DMS153 treated with DMSO at 0.1 percent for 48 hours (cell line): ENCODE measurements around the gene ATP2B2.

Experiments used
- DNase-seq: peaks from one replicate; lab custom pipeline; 2025; ENCODE audit not compliant: unreplicated experiment; lab: John Stamatoyannopoulos, UW

ATP2B2 gene

GRCh38 chr3:10450494-10451440 lies 54.6 kb downstream of the ATP2B2 start:
- no peak for DNase-seq

GRCh38 chr3:10449436-10449835 lies 56.0 kb downstream of the ATP2B2 start:
- DNase-seq, result no peak

DNA sequence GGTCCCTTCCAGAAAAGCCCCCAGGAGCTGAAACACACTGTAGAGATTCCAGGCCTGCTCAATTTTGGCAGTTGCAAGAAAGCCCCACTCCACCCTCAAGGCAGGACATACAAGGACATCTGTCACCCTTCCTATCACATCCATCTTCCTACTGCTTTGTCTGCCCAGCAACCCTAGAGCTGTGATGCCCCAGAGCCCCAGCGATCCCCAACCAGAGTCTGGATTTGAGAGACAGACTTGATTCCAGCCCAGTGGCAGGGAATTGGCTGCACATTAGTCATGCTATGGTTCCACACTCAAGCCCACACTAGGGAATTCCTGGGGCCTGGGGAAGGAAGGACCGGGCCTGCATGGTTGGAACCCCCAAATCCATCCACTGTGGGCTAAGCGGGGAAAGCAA lies 56.8 kb downstream of the ATP2B2 start:
- DNase-seq, result no peak

DNA sequence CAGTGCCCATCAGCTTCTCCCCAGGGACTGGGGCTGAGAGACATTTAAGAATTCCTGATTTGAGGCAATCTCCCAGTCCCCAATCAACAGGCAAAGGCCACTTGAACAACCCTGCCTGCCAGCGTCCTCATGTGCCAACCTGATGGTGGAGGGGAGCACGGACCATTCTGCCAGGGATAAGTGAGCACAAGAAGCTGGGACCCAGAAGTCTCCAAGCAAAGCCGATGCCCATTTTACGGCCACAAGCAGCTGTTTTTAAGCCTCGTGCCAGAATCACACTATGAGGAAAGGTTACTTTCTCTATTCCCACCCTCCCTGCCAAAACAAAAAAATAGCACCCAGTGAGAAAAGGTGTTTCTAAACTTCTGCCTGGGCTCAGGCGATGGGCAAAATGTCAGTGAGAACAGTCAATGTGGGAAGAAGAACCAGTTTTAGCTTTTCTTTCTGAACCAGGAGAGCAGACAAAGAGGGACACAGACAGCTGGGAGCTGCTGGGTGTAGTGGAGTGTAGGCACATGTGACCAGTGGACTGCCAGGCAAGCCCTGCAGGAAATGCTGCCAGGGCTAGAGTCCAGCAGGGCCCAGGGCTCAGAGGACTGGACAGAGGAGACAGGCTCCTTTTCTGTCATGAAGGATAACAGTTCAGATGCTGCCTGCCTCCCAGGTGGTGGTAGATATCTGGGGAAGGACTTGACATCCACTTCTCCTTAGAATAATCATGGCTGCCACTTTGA lies 57.7 kb downstream of the ATP2B2 start:
- no peak for DNase-seq

GRCh38 chr3:10447110-10447509 lies 58.3 kb downstream of the ATP2B2 start:
- DNase-seq, result no peak

DNA sequence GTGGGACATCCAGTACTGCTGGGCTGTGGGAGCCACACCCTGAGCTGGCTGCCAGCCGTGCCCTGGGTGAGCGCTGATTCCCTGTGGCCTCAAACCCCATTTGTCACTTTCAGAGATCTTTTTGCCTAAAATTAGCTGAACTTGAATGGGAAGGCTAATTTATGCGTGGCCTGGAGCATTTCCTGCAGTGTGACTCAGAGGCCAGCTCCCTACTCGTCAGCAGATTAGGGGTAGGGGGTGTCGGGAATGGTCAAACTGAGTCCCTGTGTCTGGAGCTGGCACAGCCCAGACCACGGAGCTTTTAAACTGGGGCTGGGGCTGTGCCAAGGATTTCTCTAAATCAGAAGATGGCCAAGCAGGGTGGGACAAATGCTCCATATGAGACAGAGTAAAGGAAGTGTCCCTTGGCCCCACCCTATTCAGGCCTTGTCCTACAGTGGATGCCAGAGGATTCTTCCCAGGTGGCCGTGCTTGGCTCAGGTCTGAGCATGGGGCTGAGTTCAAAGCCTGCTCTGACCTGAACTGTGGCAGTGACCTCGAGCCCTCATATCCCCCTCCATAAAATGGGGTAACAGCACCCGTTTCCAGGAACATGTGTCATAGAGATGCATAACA lies 59.7 kb downstream of the ATP2B2 start:
- DNase-seq, result no peak

GRCh38 chr3:10444511-10444910 lies 60.9 kb downstream of the ATP2B2 start:
- DNase-seq, result no peak

DNA sequence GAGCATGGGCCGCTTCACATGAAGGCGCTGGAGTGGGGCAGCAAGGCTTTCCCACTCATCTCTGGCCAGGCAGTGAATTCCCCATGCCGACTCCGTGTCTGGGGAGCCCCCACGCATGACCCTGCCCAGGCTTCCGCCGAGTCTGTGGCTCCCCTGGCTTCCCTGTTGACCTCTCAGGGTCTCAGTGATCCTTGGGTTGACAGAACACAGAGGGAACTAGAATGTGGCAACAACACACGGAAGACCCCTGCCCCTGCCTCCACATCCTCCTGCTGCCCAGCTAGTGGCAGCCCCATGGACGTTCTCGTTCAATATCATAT lies 61.3 kb downstream of the ATP2B2 start:
- no peak for DNase-seq

DNA sequence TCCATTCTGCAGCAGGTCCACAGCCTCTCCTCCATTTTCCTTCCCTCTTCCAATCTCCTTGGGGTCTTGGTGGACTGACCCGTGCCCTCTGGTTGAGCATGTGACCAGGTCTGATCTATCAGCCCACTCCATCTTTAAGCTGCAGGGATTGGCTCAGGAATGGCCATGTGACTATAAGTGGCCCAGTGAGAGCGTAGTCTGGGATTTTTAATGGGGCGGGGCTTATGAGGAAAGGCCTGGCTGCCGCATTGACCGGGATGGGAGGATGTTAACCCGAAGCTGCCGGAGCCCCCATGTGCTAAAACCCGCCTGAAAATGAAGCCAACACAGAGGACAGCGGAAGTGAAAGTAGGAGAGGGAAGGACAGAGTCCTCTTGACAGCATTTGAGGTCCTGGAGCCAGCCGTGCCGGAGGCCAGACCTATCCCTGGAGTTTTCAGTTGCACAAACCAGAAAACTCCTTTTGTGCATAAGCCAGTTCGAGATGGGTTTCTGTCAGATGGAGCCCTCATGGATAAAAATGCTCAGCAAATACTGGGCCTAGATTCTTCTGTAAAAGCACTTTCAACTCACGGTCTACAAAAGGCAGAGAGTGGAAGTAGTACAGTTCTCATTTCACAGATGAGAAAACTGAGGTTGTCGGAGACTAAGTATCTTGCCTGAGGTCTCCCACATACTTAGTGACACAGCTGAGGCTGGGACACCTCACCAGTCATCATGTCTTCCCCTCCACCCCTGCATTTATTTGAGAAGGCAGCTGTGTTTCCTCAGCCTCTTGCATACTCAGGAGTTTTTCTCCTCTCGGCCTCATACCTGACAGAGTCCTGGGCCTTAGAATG lies 61.9 kb downstream of the ATP2B2 start:
- no peak for DNase-seq

DNA sequence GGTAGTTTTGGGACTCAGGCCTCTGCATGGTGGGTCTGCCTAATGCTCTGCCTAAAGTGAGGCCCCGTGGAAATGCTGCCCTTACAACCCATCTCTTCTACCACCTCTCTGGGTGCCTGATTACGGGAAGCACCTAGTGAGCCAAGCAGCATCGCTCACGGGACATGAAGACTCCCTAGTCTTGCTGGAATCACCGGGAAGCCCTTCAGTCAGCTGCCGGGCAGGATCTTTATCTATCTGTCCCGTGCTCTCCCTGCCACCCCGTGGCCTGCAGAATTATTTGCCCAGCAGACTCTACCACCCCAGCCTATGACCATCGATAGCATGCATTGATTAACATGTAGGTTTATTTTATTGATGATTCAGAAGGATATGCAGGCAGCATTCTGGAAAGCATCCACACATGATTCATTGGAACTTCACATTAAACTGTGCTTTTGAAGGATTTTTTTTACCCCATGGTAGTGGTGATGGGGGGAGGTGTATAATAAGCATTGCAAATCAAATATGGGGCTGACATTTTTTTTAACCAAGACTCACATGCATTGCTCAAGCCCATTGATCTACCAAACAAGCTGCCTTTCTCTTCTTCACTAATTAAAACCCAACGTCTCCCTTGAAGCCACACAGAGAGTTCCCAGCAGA lies 63.1 kb downstream of the ATP2B2 start:
- no peak for DNase-seq

DNA sequence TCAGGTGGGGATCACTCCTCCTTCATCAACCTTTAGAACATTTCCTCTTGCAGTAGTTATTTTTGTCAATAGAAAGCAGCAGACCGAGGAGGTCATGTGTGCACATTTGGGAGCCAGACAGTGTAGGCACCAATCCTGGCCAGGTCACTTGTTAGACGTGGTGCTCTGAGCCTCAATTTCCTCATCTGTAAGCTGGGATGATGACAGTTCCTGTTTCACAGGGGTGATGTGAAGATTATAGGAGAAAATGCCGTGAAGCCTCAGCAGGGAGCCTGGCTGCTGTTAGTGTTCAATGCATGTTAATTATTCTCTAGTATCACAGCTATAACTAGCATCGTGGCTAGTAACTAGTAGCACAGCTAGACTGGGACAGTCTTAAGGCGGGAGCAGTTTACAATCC lies 64.7 kb downstream of the ATP2B2 start:
- DNase-seq, result no peak

- DNase-seq, result no peak
These were observed 66.3 kb downstream of the ATP2B2 start for GRCh38 chr3:10438902-10439610.

GRCh38 chr3:10437995-10438901 lies 67.1 kb downstream of the ATP2B2 start:
- DNase-seq, result no peak

- no peak for DNase-seq
These were observed 68.0 kb downstream of the ATP2B2 start for GRCh38 chr3:10437272-10437994.

DNA sequence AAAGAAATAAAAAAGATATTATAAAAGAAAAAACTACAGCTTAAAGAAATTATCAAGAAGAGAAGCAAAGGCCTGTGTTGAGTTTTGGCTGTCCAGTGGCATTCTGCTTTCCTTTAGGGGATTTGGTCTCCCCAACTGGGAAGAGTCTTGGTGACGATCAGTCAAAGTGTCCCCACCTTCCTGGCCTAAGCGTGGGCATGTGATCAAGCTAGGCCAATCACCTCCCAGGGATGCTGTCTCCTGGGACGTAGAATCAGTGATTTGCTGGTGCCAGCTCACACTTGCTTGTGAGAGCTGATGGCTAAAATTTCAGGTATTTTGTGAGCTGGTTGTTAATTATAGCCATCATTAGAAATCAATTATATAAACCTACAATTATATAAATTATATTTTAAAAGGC lies 69.5 kb downstream of the ATP2B2 start:
- no peak for DNase-seq

DNA sequence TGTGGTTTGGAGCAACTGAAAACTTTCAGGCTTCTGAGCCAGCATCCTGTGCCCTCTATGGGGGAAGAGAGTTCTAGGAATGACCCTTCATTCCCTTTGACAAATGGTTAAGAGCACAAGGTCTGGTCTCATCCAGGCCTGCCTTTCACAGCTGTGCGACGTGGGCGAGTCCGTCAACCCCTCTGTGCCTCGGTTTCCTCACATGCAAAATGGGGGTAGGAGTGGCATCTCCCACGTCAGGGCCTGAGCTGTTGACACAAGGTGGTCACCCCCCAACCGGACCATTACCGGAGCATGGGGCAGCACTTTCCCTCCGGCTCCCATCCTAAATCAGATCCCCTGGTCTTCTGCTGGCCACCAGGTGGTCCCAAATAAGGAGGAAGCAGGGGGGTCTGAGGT lies 70.4 kb downstream of the ATP2B2 start:
- DNase-seq, result no peak

DNA sequence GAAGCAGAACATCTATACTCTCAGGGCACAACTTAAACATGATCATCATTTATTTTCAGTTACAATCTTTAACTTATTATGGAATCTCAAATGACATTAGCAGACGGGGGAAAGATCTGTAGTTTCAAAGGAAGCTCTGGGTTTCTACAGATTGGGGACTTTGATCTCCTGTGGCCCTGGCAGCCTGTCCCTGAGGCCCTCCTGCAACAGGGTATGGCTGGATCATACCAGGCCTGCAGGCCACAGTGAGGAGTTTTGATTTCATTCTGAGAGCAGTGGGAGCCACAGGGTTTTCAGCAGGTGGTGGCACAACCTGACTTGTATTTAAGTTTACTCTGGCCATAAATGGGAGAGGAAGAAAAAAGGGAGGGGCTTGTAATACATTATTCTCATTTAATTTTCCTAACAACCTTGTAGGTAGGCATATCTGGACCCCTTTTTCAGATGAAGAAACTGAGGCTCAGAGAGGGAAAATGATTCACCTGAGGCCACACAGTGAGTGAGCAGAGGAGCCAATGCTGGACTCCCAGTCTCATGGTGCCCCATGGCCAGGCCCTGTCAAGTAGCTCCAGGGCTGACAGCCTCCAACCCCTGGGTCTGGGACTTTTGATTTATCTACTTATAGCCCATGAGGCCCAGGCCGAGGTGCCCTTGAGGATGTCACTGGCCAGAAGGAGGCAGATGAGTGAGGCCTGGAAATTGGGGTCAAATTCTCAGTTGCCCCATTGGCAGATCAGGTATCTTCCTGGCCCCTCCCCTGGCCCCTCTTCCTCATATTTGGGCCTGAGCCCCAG lies 71.0 kb downstream of the ATP2B2 start:
- DNase-seq, result no peak
